Measurements from ENCODE around the gene C1QTNF9B.

The C1QTNF9B gene

GRCh38 chr13:23845105-23845725, 52.1 kb downstream of the C1QTNF9B start:
- TF ChIP-seq TAF1 (IDR thresholded peaks at IDR 0.05; ENCODE audit: borderline replicate concordance, insufficient read depth, low read length) = no peak
- TF ChIP-seq FOXP2 (optimal IDR thresholded peaks at IDR 0.05; ENCODE audit: borderline replicate concordance, extremely low read depth, extremely low read length, insufficient read depth) = no peak
- TF ChIP-seq REST (IDR thresholded peaks at IDR 0.05; ENCODE audit: insufficient read depth in 1 of 2, low read depth in 2 of 2, low read length in 2 of 2) = no peak
- TF ChIP-seq POLR2AphosphoS5 (IDR thresholded peaks at IDR 0.05; ENCODE audit: low read depth, low read length) = no peak
- TF ChIP-seq SIN3A (IDR thresholded peaks at IDR 0.05; ENCODE audit: borderline replicate concordance, insufficient read depth, low read length) = no peak

GRCh38 chr13:23844132-23844531, 53.2 kb downstream of the C1QTNF9B start:
- TF ChIP-seq POLR2AphosphoS5 (IDR thresholded peaks at IDR 0.05; ENCODE audit: low read depth, low read length) = no peak

- TF ChIP-seq REST (IDR thresholded peaks at IDR 0.05; ENCODE audit: insufficient read depth in 1 of 2, low read depth in 2 of 2, low read length in 2 of 2) (no peak), TAF1 (IDR thresholded peaks at IDR 0.05; ENCODE audit: borderline replicate concordance, insufficient read depth, low read length) (no peak), FOXP2 (optimal IDR thresholded peaks at IDR 0.05; ENCODE audit: borderline replicate concordance, extremely low read depth, extremely low read length, insufficient read depth) (no peak), POLR2AphosphoS5 (IDR thresholded peaks at IDR 0.05; ENCODE audit: low read depth, low read length) (no peak), SIN3A (IDR thresholded peaks at IDR 0.05; ENCODE audit: borderline replicate concordance, insufficient read depth, low read length) (no peak)
Observed at GRCh38 chr13:23843436-23843835, 53.9 kb downstream of the C1QTNF9B start.

- TF ChIP-seq SIN3A (IDR thresholded peaks at IDR 0.05; ENCODE audit: borderline replicate concordance, insufficient read depth, low read length) (no peak), REST (IDR thresholded peaks at IDR 0.05; ENCODE audit: insufficient read depth in 1 of 2, low read depth in 2 of 2, low read length in 2 of 2) (no peak), POLR2AphosphoS5 (IDR thresholded peaks at IDR 0.05; ENCODE audit: low read depth, low read length) (no peak), TAF1 (IDR thresholded peaks at IDR 0.05; ENCODE audit: borderline replicate concordance, insufficient read depth, low read length) (no peak), FOXP2 (optimal IDR thresholded peaks at IDR 0.05; ENCODE audit: borderline replicate concordance, extremely low read depth, extremely low read length, insufficient read depth) (no peak)
Observed at GRCh38 chr13:23842406-23842805, 54.9 kb downstream of the C1QTNF9B start.

All from PFSK-1 (cell line).